K562 treated with DMSO at 1 percent for 12 hours (cell line): ENCODE data around the gene LIMK1. TPM values are rescaled to one million over a fixed set of nuclear protein-coding genes. Genes with fewer than 3 reads are reported as not detected.

Experiments used
- total RNA-seq: library from RNA; unstranded; fragments of 300-600 nt; gene quantifications from 2 replicates; pipeline ENCODE4 v1.2.3, GENCODE V29; 2022; ENCODE audit not compliant: insufficient read depth

LIMK1 gene
- 11.0 and 16.2 TPM in 2 replicates for total RNA-seq

DNA sequence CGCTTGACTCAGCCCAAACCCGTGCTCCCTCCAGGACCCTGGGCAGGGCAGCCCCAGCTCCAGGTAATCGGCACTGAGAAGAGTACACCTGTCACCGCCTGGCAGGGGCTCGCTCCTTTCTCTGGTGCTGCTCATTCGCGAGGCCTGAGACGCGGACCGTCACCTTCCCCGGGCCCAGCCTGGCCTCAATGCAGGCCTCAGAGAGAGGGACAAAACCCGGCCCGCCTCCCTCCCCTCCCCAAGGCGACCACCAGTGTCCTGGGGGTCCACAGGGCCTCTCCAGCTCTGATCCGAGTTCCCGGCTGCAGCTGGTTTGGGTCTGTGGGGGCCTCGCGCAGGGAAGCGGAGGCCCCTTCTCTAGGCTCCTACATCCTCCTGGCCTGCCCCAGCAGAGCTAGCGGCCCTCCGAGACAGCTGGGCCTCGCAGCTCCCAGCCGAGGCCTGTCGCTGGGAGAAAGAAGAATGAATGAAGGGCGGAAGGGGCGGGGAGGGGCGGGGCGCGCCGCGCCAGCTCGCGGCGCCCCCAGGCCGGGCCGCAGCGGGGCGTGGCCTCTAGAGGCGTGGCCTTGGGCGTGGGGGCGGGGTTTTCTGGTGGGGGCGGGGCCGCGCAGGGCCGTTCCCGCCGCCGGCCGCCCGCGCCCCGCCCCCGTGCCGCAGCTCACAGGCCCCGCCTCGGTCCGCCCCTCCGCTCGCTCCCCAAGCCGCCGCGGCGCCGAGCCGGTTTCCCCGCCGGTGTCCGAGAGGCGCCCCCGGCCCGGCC lies at the start of gene LIMK1:
Gene LIMK1, plus strand, starts transcription at position 688 of the 760 bp plus-strand sequence. CDS start 187 bp downstream, outside the sequence.

Other genes starting within 250 kb of the LIMK1 start
- gene METTL27, start 241.3 kb upstream of the LIMK1 start, total RNA-seq, result not detected in 2 replicates
- gene TMEM270, start 222.6 kb upstream of the LIMK1 start, total RNA-seq, result not detected in 2 replicates
- gene ELN, start 55.6 kb upstream of the LIMK1 start, total RNA-seq, result not detected in 2 replicates
- 282 and 443 TPM in 2 replicates for gene EIF4H, start 90.6 kb downstream of the LIMK1 start, total RNA-seq
- gene LAT2, start 126.2 kb downstream of the LIMK1 start, total RNA-seq, result 0.52 and 0.67 TPM in 2 replicates
- 115 and 158 TPM in 2 replicates for gene RFC2, start 170.6 kb downstream of the LIMK1 start, total RNA-seq
- 5.3 and 10.5 TPM in 2 replicates for gene CLIP2, start 205.6 kb downstream of the LIMK1 start, total RNA-seq